Amygdala (tissue), 56 donors: ENCODE data around the gene SETBP1.

Experiments used
- DNase-seq, 56 donors: peaks; one replicate each; lab custom pipeline; 2025; lab: John Stamatoyannopoulos, UW

Gene SETBP1

GRCh38 chr18:44680273-44681075, at the start of gene SETBP1:
Gene SETBP1, plus strand, starts transcription at chr18:44680888. Its CDS starts 20,459 bp downstream, at chr18:44701347.
- DNase-seq = peak in 43 of 56 donors; percentile 12 to 76 (median 38)

GRCh38 chr18:44632469-44633145, 48.1 kb upstream of the SETBP1 start:
- DNase-seq = no peak

- no peak for DNase-seq
These were observed 45.1 kb upstream of the SETBP1 start for GRCh38 chr18:44635546-44635945.

- DNase-seq = no peak
These were observed 44.4 kb upstream of the SETBP1 start for GRCh38 chr18:44636241-44636640.

- no peak for DNase-seq
These were observed 43.3 kb upstream of the SETBP1 start for GRCh38 chr18:44637210-44638033.

- DNase-seq = no peak
These were observed 42.6 kb upstream of the SETBP1 start for GRCh38 chr18:44638034-44638540.

DNA sequence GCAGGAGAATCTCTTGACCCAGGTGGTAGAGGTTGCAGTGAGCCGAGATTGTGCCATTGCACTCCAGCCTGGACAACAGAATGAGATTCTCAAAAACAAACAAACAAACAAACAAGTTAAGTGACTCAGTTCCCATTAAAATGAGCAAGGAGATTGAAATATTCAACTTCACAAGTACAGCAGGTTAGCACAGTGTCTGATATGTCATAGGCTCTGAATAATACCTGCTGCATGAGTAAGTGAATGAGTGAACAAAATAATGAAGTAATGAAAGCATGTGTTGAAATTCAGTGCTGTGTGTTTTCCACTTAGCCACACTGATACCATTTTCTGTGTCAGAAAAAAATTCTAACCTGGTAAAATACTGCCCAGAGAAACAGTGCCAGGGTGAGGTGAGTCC, 41.9 kb upstream of the SETBP1 start:
- DNase-seq = no peak

DNA sequence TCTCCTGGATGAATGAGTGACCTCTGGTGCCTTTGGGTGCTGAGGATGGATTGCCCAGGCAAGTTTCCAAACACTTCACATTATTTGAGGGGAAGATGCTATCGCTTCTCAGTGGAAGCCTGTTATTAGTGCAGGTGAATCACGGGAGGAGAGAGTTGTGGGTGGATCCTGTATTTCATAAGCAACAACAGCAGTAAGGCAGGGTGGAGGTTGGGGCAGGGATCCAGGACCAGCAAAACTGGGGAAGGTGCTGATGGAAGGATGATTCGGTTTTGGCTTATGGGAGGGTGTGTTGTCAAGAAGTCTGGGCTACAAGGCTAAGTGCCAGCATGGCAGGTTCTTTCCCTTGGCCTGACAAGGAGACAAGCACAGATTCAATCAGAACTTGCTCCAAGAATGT, 37.7 kb upstream of the SETBP1 start:
- no peak for DNase-seq

- no peak for DNase-seq
These were observed 29.2 kb upstream of the SETBP1 start for GRCh38 chr18:44651478-44651877.

GRCh38 chr18:44651918-44652572, 28.6 kb upstream of the SETBP1 start:
- no peak for DNase-seq

- DNase-seq = no peak
These were observed 28.0 kb upstream of the SETBP1 start for GRCh38 chr18:44652722-44653121.

GRCh38 chr18:44654573-44654972, 26.1 kb upstream of the SETBP1 start:
- DNase-seq = no peak

DNA sequence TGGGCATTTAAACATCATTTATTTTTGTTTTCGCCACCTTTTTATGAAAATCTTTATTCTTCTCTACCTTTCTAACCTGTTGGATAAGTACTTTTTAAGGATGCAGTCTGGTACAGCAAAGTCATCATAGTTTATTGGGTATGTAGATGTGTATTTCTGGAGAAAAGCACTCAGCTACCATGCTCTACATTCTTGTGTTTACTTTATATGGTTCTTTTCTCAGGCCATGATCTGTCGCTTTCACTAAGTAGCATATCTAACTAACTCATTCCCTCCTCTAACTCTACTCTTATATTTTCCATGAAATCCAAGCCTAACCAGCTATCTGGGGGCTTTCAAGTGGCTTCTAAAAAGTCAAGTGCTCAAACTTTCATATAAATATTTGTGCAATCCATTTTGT, 25.3 kb upstream of the SETBP1 start:
- no peak for DNase-seq

- DNase-seq = no peak
These were observed 20.9 kb upstream of the SETBP1 start for GRCh38 chr18:44659771-44660170.

DNA sequence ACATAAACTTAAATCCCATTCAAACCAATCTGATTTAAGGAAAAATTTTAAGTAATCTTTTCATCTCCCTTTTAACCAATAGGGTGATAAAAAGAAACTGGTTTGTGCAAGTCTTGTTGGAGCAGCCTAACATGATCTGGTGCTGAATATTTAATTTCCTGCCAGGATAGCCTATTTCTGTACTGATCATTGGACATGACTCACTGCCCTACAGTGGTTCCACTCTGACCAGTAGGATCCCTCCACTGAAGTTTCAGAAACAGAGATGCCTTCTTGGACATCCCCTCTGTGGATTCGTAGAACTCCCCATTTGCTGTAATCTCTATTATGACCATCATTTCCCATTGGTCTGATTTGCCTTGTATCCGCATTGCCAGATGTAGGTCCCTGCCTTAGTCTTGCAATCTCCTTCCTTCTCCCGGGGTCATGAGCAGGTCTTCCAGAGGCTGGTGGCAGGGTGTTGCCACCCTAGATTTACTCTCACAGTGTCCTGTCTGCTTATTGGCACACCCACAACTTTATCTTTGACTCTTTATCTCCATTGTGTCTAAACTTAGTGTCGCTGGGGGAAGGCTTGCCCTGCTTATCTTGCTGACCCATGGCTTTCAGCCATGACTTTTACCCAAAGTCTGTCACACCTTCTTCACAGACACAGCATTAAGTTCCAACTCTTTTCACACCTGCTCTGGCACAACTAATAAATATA, 12.3 kb upstream of the SETBP1 start:
- no peak for DNase-seq

- no peak for DNase-seq
These were observed 8.8 kb upstream of the SETBP1 start for GRCh38 chr18:44671914-44672313.

GRCh38 chr18:44672506-44672905, 8.2 kb upstream of the SETBP1 start:
- DNase-seq = no peak

DNA sequence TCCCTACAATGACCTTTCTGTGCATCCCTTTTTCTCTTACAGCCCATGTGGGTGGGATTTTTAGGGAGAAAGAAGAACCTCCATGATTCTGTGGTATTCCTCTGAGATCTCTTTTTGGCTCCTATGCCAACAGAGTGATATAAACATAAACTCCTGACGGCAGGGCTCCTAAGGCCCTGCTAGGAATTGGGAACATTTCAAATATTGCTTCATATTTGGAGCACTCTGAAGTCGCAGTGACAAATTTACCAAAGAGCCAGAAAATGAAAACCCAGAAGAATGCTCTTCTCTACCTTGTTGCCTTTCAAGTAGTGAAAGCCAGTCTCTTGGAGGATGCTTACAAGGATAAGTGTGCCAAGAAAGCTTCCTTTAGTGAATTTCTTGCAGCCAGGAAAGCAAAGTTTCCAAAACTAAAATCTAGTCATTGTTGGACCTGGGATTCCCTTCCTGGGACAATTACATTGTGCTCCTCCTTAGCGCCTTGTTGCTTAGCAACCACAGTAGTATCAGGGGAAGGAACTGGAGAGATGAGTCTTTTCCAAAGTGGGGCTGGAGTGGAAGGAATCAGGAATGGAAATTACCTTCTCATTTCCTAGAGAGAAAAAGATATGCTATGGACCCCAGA, 7.3 kb upstream of the SETBP1 start:
- DNase-seq = no peak

DNA sequence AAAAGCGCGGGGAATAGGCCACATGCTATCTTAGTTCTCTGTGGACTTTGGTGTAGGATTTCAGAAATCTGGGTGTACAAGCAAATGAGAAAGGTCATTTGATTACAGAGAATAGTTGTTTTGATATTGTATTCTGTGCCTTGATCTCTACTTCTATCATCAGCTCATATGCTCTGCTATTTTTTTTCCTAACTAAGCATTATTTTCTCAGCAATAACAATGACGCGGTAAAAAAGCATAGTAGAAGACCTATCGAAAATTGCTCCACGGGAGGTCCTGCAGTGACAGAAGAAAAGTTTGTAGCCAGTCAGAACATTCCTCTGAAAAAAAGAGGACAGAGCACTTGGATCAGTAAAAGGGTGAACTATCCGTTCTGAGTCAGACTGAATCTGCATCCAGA, 2.8 kb upstream of the SETBP1 start:
- no peak for DNase-seq

DNA sequence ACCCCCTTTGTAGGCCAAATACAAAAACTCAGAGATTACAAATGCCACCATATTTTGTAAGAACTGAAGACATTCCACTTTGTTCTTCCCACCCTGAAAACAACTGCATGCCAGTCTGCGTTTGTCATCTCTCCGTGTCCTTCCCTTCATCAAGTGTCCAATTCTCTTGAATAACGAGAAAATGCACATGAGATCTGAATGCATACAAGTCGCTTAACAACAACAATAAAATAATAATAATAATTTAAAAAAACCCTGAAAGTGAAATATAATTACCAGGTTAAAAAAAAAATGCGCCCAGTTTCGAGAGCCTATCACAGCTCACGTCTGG, 2.0 kb upstream of the SETBP1 start:
- DNase-seq = no peak
